SK-N-SH treated with all-trans-retinoic acid at 6 μM for 48 hours (cell line): ENCODE measurements around the gene SFT2D3.

ENCODE experiments used
- ATAC-seq: fragments of 200-7000 bp; cut with Tn5 transposase; 3 replicates; pipeline ENCODE4 v1.9.1; 2020; ENCODE audit warnings: mild to moderate bottlenecking, moderate library complexity
- ARNTL ChIP-seq: fragments of 450-650 bp; formaldehyde crosslinking; IDR thresholded peaks from 2 replicates; pipeline ENCODE4 v1.5.0; 2020; ENCODE audit warnings: low read depth, mild to moderate bottlenecking, moderate library complexity, borderline replicate concordance
- CREB5 ChIP-seq: fragments of 250-450 bp; sonication (Bioruptor Pico); IDR thresholded peaks from 2 replicates; pipeline ENCODE4 v1.5.1; 2020; ENCODE audit warnings: low read depth, mild to moderate bottlenecking, moderate library complexity
- CSRNP3 ChIP-seq: fragments of 250-450 bp; sonication (Bioruptor Pico); IDR thresholded peaks from 2 replicates; pipeline ENCODE4 v1.5.1; 2021; ENCODE audit warnings: mild to moderate bottlenecking, moderate library complexity
- ESRRG ChIP-seq: fragments of 250-450 bp; sonication (Bioruptor Pico); IDR thresholded peaks from 2 replicates; pipeline ENCODE4 v1.6.1; 2021; ENCODE audit warnings: mild to moderate bottlenecking
- GLIS3 ChIP-seq: fragments of 250-450 bp; sonication (Bioruptor Pico); IDR thresholded peaks from 2 replicates; pipeline ENCODE4 v1.5.0; 2020; ENCODE audit warnings: mild to moderate bottlenecking, moderate library complexity
- ISL1 ChIP-seq: fragments of 250-450 bp; sonication (Bioruptor Pico); IDR thresholded peaks from 2 replicates; pipeline ENCODE4 v2.1.2; 2022; ENCODE audit warnings: mild to moderate bottlenecking, moderate library complexity
- OSR1 ChIP-seq: fragments of 250-450 bp; sonication (Bioruptor Pico); IDR thresholded peaks from 2 replicates; pipeline ENCODE4 v1.8.0; 2022; ENCODE audit warnings: moderate library complexity, mild to moderate bottlenecking, inconsistent platforms
- PATZ1 ChIP-seq: fragments of 250-450 bp; sonication (Bioruptor Pico); IDR thresholded peaks from 2 replicates; pipeline ENCODE4 v1.8.0; 2020; ENCODE audit warnings: mild to moderate bottlenecking, moderate library complexity, borderline replicate concordance
- POU6F1 ChIP-seq: fragments of 250-450 bp; sonication (Bioruptor Pico); IDR thresholded peaks from 2 replicates; pipeline ENCODE4 v1.8.0; 2021; ENCODE audit warnings: low read depth, mild to moderate bottlenecking, moderate library complexity, borderline replicate concordance
- PPARA ChIP-seq: fragments of 250-450 bp; sonication (Bioruptor Pico); IDR thresholded peaks from 2 replicates; pipeline ENCODE4 v1.5.0; 2020; ENCODE audit warnings: mild to moderate bottlenecking, borderline replicate concordance
- RARB ChIP-seq: fragments of 250-450 bp; sonication (Bioruptor Pico); IDR thresholded peaks from 2 replicates; pipeline ENCODE4 v1.8.0; 2021; ENCODE audit warnings: mild to moderate bottlenecking, moderate library complexity
- SNAI2 ChIP-seq: fragments of 250-450 bp; sonication (Bioruptor Pico); IDR thresholded peaks from 2 replicates; pipeline ENCODE4 v1.5.0; 2020; ENCODE audit warnings: mild to moderate bottlenecking, moderate library complexity
- TCF4 ChIP-seq: fragments of 250-450 bp; sonication (Bioruptor Pico); IDR thresholded peaks from 2 replicates; pipeline ENCODE4 v1.8.0; 2021; ENCODE audit warnings: mild to moderate bottlenecking, moderate library complexity, borderline replicate concordance
- TOX ChIP-seq: fragments of 250-450 bp; sonication (Bioruptor Pico); IDR thresholded peaks from 2 replicates; pipeline ENCODE4 v1.8.0; 2021; ENCODE audit warnings: mild to moderate bottlenecking, moderate library complexity, borderline replicate concordance
- TSHZ2 ChIP-seq: fragments of 250-450 bp; sonication (Bioruptor Pico); IDR thresholded peaks from 2 replicates; pipeline ENCODE4 v1.5.0; 2020; ENCODE audit warnings: mild to moderate bottlenecking, moderate library complexity
- ZC3H10 ChIP-seq: fragments of 250-450 bp; sonication (Bioruptor Pico); IDR thresholded peaks from 2 replicates; pipeline ENCODE4 v1.5.1; 2021; ENCODE audit warnings: mild to moderate bottlenecking, moderate library complexity
- ZFP30 ChIP-seq: fragments of 450-650 bp; formaldehyde crosslinking; IDR thresholded peaks from 2 replicates; pipeline ENCODE4 v1.5.0; 2022; ENCODE audit warnings: mild to moderate bottlenecking, moderate library complexity
- ZNF565 ChIP-seq: fragments of 450-650 bp; formaldehyde crosslinking; conservative IDR thresholded peaks from 2 replicates; pipeline ENCODE4 v1.5.0; 2020; ENCODE audit warnings: low read depth, mild to moderate bottlenecking, moderate library complexity
- ZNF70 ChIP-seq: fragments of 450-650 bp; formaldehyde crosslinking; IDR thresholded peaks from 2 replicates; pipeline ENCODE4 v1.5.0; 2020; ENCODE audit warnings: mild to moderate bottlenecking, moderate library complexity
- ZNF8 ChIP-seq: fragments of 450-650 bp; formaldehyde crosslinking; IDR thresholded peaks from 2 replicates; pipeline ENCODE4 v1.5.0; 2020; ENCODE audit warnings: mild to moderate bottlenecking, moderate library complexity

Gene SFT2D3

GRCh38 chr2:127726158-127726880 lies 25.0 kb downstream of the SFT2D3 start:
- TF ChIP-seq POU6F1 (CRISPR knock-in tag): no peak
- no peak for TF ChIP-seq TOX (CRISPR knock-in tag)
- TF ChIP-seq TSHZ2 (CRISPR knock-in tag): no peak
- no peak for TF ChIP-seq ZNF8 (CRISPR knock-in tag)
- ATAC-seq: no peak

GRCh38 chr2:127733113-127733815 lies 32.0 kb downstream of the SFT2D3 start:
- TF ChIP-seq PATZ1: no peak
- no peak for TF ChIP-seq CREB5
- TF ChIP-seq ESRRG (CRISPR knock-in tag): no peak
- TF ChIP-seq ARNTL: no peak
- no peak for TF ChIP-seq OSR1 (CRISPR knock-in tag)
- no peak for TF ChIP-seq ZFP30 (CRISPR knock-in tag)
- TF ChIP-seq CSRNP3 (CRISPR knock-in tag): no peak
- no peak for TF ChIP-seq POU6F1 (CRISPR knock-in tag)
- no peak for TF ChIP-seq RARB (CRISPR knock-in tag)
- no peak for TF ChIP-seq SNAI2 (CRISPR knock-in tag)
- TF ChIP-seq ZC3H10: no peak
- no peak for TF ChIP-seq ISL1
- no peak for TF ChIP-seq ZNF70 (CRISPR knock-in tag)
- no peak for TF ChIP-seq TOX (CRISPR knock-in tag)
- no peak for TF ChIP-seq ZNF565 (CRISPR knock-in tag)
- no peak for TF ChIP-seq TCF4 (CRISPR knock-in tag)
- no peak for TF ChIP-seq PPARA (CRISPR knock-in tag)
- TF ChIP-seq ZNF8 (CRISPR knock-in tag): no peak
- no peak for TF ChIP-seq TSHZ2 (CRISPR knock-in tag)
- no peak for TF ChIP-seq GLIS3 (CRISPR knock-in tag)
- no peak for ATAC-seq
